ENCODE measurements around the gene ZNF468.
"Not testable (repeated sequence)": the region's sequence is repeated elsewhere in the genome, so short reads cannot be mapped to it uniquely, and the experiment has no call there.

The ZNF468 gene

GRCh38 chr19:52871466-52871865 is 14.0 kb upstream of the ZNF468 start:
- TF ChIP-seq CTCF (IDR thresholded peaks at IDR 0.05; ENCODE audit: low read depth, low read length): no peak

GRCh38 chr19:52868031-52868430 is 10.6 kb upstream of the ZNF468 start:
- not testable (repeated sequence) for H3K9me3 ChIP-seq (ENCODE audit: severe bottlenecking)

More at GRCh38 chr19:52871466-52871865, 14.0 kb upstream of the ZNF468 start:
- Histone ChIP-seq H3K36me3 (no peaks in the 10 kb centered on the region), H3K27me3 (ENCODE audit: insufficient read depth, low read depth, severe bottlenecking) (no peaks in the 10 kb centered on the region), H3K27ac (no peak overlapping the region), H3K4me3 (ENCODE audit: low read depth, low read length) (no peak overlapping the region), H3K9me3 (ENCODE audit: severe bottlenecking) (no peaks in the 10 kb centered on the region)
- no peak for DNase-seq

GRCh38 chr19:52856540-52857377 is 660 bp downstream of the ZNF468 start:
- peak; percentile 16 for DNase-seq
- Histone ChIP-seq H3K27ac (peak overlapping the region; percentile 69), H3K4me3 (ENCODE audit: low read depth, low read length) (peak overlapping the region; percentile 90)

More at GRCh38 chr19:52868031-52868430, 10.6 kb upstream of the ZNF468 start:
- not testable (repeated sequence) for H3K36me3 ChIP-seq; H3K27me3 ChIP-seq (ENCODE audit: insufficient read depth, low read depth, severe bottlenecking); DNase-seq; H3K27ac ChIP-seq; H3K4me3 ChIP-seq (ENCODE audit: low read depth, low read length)

GRCh38 chr19:52847352-52847751 is 10.1 kb downstream of the ZNF468 start:
- peaks cover 55% of the 10 kb centered on the region for H3K36me3 ChIP-seq
- not testable (repeated sequence) for H3K27me3 ChIP-seq (ENCODE audit: insufficient read depth, low read depth, severe bottlenecking); H3K9me3 ChIP-seq (ENCODE audit: severe bottlenecking)

More at GRCh38 chr19:52856540-52857377, 660 bp downstream of the ZNF468 start:
- H3K27me3 ChIP-seq (ENCODE audit: insufficient read depth, low read depth, severe bottlenecking); H3K9me3 ChIP-seq (ENCODE audit: severe bottlenecking); H3K36me3 ChIP-seq: not testable (repeated sequence)

GRCh38 chr19:52840825-52841465 is 16.5 kb downstream of the ZNF468 start:
- H3K36me3 ChIP-seq: peaks cover 54% of the 10 kb centered on the region
- not testable (repeated sequence) for H3K4me3 ChIP-seq (ENCODE audit: low read depth, low read length); DNase-seq; H3K27me3 ChIP-seq (ENCODE audit: insufficient read depth, low read depth, severe bottlenecking); H3K27ac ChIP-seq; H3K9me3 ChIP-seq (ENCODE audit: severe bottlenecking)

More at GRCh38 chr19:52847352-52847751, 10.1 kb downstream of the ZNF468 start:
- not testable (repeated sequence) for DNase-seq; H3K27ac ChIP-seq; H3K4me3 ChIP-seq (ENCODE audit: low read depth, low read length)

- H3K27me3 ChIP-seq (ENCODE audit: insufficient read depth, low read depth, severe bottlenecking); H3K36me3 ChIP-seq; H3K27ac ChIP-seq; DNase-seq; H3K4me3 ChIP-seq (ENCODE audit: low read depth, low read length); H3K9me3 ChIP-seq (ENCODE audit: severe bottlenecking): not testable (repeated sequence)
These were observed 23.1 kb downstream of the ZNF468 start for GRCh38 chr19:52834289-52834688.

- not testable (repeated sequence) for H3K36me3 ChIP-seq; H3K9me3 ChIP-seq (ENCODE audit: severe bottlenecking); DNase-seq; H3K27me3 ChIP-seq (ENCODE audit: insufficient read depth, low read depth, severe bottlenecking); H3K27ac ChIP-seq; H3K4me3 ChIP-seq (ENCODE audit: low read depth, low read length)
These were observed 23.9 kb downstream of the ZNF468 start for GRCh38 chr19:52833541-52833940.

GRCh38 chr19:52829866-52830265 is 27.6 kb downstream of the ZNF468 start:
- not testable (repeated sequence) for H3K4me3 ChIP-seq (ENCODE audit: low read depth, low read length); H3K9me3 ChIP-seq (ENCODE audit: severe bottlenecking); H3K27ac ChIP-seq; H3K36me3 ChIP-seq; H3K27me3 ChIP-seq (ENCODE audit: insufficient read depth, low read depth, severe bottlenecking); DNase-seq

- TF ChIP-seq CTCF (IDR thresholded peaks at IDR 0.05; ENCODE audit: low read depth, low read length): no peak
- Histone ChIP-seq H3K4me3 (ENCODE audit: low read depth, low read length) (no peak overlapping the region), H3K27ac (no peak overlapping the region), H3K36me3 (no peaks in the 10 kb centered on the region), H3K9me3 (ENCODE audit: severe bottlenecking) (no peaks in the 10 kb centered on the region), H3K27me3 (ENCODE audit: insufficient read depth, low read depth, severe bottlenecking) (no peaks in the 10 kb centered on the region)
- DNase-seq: no peak
These were observed 31.7 kb downstream of the ZNF468 start for GRCh38 chr19:52825765-52826164.

All from WERI-Rb-1 (cell line).